Skin of body (tissue), 2 donors: ENCODE data around the gene TEAD3. TPM values are rescaled to one million over a fixed set of nuclear protein-coding genes. Genes with fewer than 3 reads are reported as not detected.

Experiments
- DNase-seq: peaks from one replicate; lab custom pipeline; 2025; lab: John Stamatoyannopoulos, UW
- total RNA-seq: library from RNA; depleted of rRNA; stranded (reverse); fragments of >200 nt; gene quantifications from one replicate; pipeline ENCODE4 v1.2.3, GENCODE V29; 2014

Gene TEAD3
- total RNA-seq, 1 donor from 2014 or later, result 14.3 TPM

DNA sequence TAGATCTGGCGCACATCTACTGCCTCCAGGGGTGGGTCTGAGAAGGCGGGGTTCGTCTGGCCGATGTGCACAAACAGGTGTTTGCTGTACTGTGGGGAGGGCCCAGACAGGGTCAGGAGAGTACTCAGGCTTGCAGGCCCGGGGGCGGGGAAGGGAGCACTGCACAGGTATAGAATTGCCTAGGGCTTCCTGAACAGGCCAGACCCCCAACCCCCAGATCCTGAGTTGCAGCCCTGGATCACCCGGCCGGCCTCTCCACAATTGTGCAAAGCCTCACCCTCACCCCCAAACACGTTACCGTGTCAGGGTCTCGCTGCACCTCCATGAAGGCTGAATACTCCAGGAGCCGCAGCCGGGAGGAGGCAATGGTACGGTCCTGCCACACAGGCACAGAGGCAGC, 20.9 kb downstream of the TEAD3 start:
- DNase-seq, result no peak

- DNase-seq, result no peak
Observed at GRCh38 chr6:35475573-35475972, 21.3 kb downstream of the TEAD3 start.

GRCh38 chr6:35474942-35475570, 21.8 kb downstream of the TEAD3 start:
- DNase-seq, result no peak

GRCh38 chr6:35474131-35474941, 22.5 kb downstream of the TEAD3 start:
- DNase-seq, result no peak

DNA sequence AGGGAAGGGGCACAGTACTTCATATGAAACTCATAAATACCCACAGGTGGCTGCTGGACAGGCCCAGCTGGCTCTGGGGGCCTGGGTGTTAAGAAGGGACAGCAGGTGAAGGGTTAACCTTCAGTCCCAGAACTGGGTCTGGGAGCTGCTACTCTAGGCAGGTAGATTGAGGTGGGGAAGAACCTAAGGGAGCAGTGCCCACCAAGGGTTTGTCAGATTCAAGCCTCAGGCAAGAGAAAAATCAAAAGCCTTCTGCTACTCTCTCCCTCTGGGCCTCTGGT, 23.1 kb downstream of the TEAD3 start:
- DNase-seq, result no peak

DNA sequence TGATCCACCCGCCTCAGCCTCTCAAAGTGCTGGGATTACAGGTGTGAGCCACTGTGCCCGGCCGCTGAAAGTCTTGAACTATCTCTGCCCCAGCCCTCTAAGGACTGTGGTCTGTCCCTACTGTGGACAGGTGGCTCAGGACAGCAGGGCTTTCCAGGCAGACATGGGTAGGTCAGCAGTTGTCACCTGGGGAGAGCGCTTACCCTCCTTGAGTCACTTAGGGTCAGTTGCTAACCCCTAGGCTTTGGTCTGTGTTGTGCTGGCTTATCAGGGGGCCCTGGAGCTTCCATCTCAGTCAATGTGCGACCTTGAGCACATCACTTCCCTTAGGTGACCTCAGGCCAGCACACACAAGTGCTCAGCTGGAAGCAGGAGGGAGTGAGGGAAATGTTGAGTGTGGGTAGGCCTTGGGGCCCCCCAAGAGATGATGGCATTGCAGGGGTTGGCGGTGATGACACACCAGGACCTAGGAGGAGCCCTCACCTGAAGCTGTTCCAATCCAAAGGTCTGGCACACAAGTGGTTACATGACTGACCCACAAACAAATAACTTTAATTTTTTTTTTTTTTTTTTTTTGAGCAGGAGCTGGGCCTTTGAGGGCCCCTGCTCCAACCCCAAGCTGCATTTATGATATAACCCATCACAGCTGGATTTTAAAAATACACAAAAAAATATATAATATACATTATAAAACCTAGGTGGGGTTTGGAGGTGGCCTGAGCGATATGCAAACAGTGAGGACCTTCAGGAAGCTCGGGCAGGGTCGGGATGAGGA, 23.6 kb downstream of the TEAD3 start:
- DNase-seq, result no peak

DNA sequence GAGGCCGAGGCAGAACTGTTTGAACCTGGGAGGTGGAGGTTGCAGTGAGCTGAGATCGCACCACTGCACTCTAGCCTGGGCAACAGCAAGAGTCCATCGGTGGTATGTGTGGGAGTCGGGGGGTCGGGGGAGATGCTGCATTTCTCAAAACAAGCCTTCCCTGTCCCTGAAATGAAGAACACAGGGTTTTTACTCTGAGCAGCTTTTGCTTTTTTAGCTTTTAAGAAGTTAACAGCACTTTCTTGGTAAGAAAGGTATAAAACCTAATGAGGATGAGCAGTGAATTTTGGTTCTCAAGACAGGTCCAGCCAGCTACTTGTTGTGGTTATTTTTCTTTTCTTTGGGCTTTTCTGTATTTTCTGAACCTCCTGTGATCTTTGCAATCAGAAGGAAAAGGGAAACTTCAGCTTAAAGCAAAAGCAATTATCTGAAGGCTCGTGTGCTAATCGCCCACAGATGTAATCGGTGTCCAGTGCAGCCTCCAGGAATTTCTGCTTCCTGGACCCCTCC, 25.0 kb downstream of the TEAD3 start:
- no peak for DNase-seq

GRCh38 chr6:35470663-35471120, 26.2 kb downstream of the TEAD3 start:
- DNase-seq, result no peak

- no peak for DNase-seq
Observed at GRCh38 chr6:35469751-35470662, 26.9 kb downstream of the TEAD3 start.

GRCh38 chr6:35468980-35469750, 27.7 kb downstream of the TEAD3 start:
- DNase-seq, result no peak

DNA sequence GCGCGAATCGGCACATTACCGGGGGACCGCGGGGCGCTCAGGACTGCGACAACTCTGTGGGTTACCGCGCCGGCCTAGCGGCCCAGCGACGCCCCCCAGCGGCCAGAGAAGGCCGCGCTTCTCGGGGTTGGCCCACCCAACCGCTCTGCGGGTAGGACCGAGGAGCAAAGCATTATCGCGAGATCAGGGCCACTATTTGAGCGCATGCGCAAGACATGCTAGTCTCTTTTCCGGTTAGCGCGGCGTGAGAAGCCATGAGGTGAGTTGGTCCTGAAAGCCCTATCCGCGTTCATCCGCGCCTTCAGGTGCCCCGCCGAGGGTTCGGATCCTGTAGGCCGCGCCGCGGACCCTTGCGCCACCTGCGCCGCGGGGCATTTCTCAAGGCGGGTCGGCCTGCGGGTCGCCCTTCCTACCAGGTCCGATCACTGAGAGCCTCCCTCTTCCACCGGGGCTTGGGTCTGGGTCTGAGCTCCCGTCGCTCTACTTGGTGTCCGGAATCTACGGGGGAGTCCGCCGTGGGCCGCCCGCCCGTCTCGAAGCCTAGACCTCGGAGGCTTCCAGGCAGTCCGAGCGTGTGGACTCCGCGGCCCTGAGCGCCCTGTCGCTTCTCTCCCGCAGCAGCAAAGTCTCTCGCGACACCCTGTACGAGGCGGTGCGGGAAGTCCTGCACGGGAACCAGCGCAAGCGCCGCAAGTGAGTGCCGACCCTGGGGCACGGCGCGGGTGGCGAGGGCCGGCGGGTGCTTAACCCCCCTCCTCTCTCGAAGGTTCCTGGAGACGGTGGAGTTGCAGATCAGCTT, 28.5 kb downstream of the TEAD3 start, which contains the start of gene RPL10A:
TSS of gene RPL10A (plus strand) at position 221 of the 799 bp plus-strand sequence. CDS start at position 255, 34 bp downstream.
- DNase-seq, result peak; percentile 98

GRCh38 chr6:35465646-35466045, 31.2 kb downstream of the TEAD3 start:
- DNase-seq, result no peak

GRCh38 chr6:35463292-35463691, 33.6 kb downstream of the TEAD3 start:
- DNase-seq, result no peak

- DNase-seq, result no peak
Observed at GRCh38 chr6:35461270-35461669, 35.6 kb downstream of the TEAD3 start.

DNA sequence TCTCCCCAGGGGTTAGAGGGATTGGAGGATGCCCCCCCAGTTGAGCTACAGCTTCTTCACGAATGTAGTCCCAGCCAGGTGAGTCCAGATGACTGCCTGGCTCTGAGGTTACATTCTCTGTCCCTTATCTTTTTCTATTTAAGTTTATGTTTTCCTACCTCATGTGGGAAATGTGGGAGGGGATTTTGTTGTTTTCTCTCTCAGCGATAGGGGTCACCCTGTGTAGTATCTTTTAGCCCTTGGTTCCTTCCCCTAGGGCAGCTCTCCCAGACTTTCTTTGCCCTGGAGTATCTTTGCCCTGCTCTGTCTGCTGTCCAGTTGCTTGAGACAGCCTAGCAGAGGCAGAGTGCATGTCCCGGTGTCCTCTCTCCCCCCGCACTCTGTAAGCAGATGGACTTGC, 39.0 kb downstream of the TEAD3 start:
- DNase-seq, result no peak

DNA sequence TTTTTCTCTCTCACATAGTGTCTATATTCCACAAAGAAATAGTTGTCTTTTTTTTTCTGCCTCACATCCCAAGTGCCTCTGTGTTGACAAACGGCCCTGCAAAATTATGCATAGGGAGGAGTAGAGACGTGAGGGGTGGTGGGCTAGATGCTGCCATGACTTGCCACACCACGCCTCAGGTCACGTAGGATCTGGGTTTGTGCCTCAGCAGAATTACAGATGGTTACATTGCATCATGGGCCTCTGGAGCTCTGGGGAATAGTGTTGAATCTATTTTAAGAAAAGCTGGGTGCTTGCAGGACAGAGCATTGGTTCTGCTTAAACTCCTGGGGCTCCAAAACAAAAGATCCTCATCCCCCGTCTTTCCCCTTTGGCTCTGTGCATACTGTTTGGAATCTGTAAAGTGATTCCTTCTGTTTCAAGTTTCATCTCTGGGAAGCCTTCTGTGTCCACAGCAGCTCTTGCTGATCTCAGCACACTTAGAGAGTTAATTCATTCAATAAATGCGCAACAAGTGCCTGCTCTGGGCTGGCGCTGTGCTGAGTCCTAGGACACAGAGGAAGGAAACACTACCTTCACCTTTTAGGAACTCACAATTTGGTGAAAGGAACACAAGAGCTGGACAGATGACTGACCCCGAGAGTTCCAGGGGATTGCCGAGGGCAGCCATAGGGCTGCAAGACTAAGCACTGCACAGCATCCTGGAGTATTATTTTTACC, 42.3 kb downstream of the TEAD3 start:
- peak; percentile 45 for DNase-seq

- DNase-seq, result no peak
Observed at GRCh38 chr6:35453236-35453635, 43.6 kb downstream of the TEAD3 start.

GRCh38 chr6:35452183-35453090, 44.4 kb downstream of the TEAD3 start, which contains the start of gene FANCE:
TSS of gene FANCE (plus strand) at chr6:35452338. CDS start at chr6:35452546, 208 bp downstream.
- peak; percentile 86 for DNase-seq
